Ovary (tissue), 3 donors: Measurements from ENCODE around the gene GLIPR1.

Experiments used
- CTCF ChIP-seq, 3 donors: fragments of 450-650 bp in 2 of 3; fragments of 200-600 bp in 1 of 3; IDR thresholded peaks; one replicate each; pipeline versions ENCODE4 v1.5.1 to v1.8.0; 2016 to 2022; ENCODE audit warnings: antibody characterized with exemption in 3 of 3, mild to moderate bottlenecking in 1 of 3
- EP300 ChIP-seq: sonication (generic); formaldehyde crosslinking; IDR thresholded peaks from one replicate; pipeline ENCODE4 v1.6.1; 2017; ENCODE audit warnings: antibody characterized with exemption
- POLR2A ChIP-seq: fragments of 450-650 bp; IDR thresholded peaks from one replicate; pipeline ENCODE4 v1.6.1; 2017; ENCODE audit warnings: antibody characterized with exemption, mild to moderate bottlenecking, moderate library complexity
- donor health status: DM: no; HTN: no; CAD: no.

- TF ChIP-seq CTCF (IDR thresholded peaks at IDR 0.05), result no peak
- TF ChIP-seq POLR2A, result no peak
- no peak for TF ChIP-seq EP300
Observed at GRCh38 chr12:75489187-75489586, 8.6 kb downstream of the GLIPR1 start.
